ENCODE results near the gene PLEKHO2.
"Not testable (repeated sequence)": the region's sequence is repeated elsewhere in the genome, so short reads cannot be mapped to it uniquely, and the experiment has no call there.

PLEKHO2 gene, protein sequence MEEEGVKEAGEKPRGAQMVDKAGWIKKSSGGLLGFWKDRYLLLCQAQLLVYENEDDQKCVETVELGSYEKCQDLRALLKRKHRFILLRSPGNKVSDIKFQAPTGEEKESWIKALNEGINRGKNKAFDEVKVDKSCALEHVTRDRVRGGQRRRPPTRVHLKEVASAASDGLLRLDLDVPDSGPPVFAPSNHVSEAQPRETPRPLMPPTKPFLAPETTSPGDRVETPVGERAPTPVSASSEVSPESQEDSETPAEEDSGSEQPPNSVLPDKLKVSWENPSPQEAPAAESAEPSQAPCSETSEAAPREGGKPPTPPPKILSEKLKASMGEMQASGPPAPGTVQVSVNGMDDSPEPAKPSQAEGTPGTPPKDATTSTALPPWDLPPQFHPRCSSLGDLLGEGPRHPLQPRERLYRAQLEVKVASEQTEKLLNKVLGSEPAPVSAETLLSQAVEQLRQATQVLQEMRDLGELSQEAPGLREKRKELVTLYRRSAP

DNA sequence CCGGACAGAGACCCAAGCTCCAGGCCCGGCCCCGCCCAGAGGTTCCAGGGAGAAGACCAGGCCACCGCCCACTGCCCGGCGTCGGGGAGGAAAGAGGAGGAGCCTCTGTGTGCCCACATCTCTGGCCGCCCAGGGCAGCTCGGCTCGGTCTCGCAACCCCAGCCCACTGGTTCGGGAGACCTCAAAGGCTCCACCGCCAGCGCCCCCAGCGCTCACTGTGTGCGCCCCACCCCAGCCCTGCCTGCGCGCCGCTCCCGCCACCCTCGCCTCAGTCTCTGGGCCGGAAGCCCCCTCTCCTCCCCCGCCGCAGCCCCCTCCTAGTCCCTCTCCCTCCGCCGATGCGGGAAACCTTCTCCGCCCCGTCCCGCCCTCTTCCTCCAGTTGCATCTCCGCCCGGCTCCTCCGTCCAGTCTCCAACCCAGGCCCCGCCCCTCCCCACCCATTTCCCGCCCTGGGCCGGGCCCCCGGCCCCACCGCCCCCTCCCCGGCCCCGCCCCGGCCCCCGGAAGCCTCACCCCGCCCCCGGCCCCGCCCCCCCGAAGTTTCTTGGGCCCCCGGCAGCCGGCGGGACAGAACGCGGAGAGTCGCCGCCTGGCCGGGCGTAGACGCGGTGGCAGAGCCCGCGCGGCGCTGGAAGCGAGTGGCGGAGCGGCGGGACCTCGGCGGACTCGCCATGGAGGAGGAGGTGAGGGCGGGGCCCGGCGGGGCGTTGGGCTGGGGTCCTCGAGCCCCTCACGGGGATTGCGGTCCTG lies at the start of gene PLEKHO2:
Gene PLEKHO2, plus strand, starts transcription at position 572 of the 752 bp plus-strand sequence. Its CDS starts 102 bp downstream, at position 674.
- peak; percentile 89 to 92 for DNase-seq

DNA sequence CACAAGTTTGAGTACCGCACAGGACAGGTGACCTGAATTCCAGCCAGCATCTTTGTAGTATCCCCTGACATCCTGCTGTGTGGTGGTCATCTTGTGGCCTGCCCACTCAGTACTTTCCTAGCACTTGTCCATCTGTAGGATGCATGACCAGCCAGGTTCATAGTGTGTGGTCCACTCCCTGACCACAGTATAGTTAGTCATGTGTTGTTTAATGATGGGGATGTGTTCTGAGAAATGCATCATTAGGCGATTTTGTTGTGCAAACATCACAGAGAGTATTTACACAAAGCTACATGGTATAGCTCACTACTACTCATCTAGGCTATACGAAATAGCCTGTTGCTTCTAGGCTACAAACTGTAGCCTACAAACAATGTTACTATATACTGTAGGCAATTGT lies 49.4 kb upstream of the PLEKHO2 start:
- no peak for DNase-seq

DNA sequence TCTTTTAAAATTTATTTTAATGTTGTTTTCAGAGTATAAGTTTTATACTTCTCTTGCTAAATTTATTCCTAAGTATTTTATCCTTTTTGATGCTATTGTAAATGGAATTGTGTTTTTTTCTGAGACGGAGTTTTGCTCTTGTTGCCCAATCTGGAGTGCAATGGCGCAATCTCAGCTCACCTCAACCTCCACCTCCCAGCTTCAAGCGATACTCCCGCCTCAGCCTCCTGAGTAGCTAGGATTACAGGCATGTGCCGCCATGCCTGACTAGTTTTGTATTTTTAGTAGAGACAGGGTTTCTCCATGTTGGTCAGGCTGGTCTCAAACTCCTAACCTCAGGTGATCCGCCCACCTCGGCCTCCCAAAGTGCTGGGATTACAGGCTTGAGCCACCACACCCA lies 46.4 kb upstream of the PLEKHO2 start:
- DNase-seq, result not testable (repeated sequence)

DNA sequence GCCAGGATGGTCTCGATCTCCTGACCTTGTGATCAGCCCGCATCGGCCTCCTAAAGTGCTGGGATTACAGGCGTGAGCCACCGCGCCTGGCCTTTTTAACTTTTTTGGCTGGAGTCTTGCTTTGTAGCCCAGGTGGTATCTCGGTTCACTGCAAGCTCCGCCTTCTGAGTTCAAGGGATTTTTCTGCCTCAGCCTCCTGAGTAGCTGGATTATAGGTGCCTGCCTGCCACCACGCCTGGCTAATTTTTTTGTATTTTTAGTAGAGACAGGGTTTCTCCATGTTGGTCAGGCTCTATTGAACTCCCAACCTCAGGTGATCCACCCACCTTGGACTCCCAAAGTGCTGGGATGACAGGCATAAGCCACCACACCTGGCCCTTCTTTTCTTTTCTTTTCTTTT lies 45.8 kb upstream of the PLEKHO2 start:
- not testable (repeated sequence) for DNase-seq

DNA sequence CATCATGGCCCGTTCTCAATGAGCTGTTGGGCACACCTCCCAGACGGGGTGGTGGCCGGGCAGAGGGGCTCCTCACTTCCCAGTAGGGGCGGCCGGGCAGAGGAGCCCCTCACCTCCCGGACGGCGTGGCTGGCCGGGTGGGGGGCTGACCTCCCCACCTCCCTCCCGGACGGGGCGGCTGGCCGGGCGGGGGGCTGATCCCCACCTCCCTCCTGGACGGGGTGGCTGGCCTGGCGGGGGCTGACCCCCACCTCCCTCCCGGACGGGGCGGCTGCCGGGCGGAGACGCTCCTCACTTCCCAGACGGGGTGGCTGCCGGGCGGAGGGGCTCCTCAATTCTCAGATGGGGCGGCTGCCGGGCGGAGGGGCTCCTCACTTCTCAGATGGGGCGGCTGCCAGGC lies 42.8 kb upstream of the PLEKHO2 start:
- not testable (repeated sequence) for DNase-seq

DNA sequence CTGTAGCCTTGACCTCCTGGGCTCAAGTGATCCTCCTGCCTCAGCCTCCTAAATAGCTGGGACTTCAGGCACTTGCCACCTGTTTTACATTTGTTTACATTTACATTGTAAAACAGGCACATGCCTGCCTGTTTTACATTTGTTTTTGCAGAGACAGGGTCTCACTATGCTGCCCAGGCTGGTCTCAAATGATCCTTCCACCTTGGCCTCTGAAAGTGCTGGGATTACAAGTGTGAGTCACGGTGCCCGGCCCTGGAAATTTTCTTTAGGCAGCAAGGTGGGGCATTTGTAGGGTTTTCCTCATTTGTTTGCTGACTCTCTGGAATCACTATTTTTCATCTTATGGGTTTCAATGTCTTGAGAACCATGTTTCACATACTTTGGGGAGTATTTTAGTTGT lies 41.2 kb upstream of the PLEKHO2 start:
- DNase-seq, result no peak

DNA sequence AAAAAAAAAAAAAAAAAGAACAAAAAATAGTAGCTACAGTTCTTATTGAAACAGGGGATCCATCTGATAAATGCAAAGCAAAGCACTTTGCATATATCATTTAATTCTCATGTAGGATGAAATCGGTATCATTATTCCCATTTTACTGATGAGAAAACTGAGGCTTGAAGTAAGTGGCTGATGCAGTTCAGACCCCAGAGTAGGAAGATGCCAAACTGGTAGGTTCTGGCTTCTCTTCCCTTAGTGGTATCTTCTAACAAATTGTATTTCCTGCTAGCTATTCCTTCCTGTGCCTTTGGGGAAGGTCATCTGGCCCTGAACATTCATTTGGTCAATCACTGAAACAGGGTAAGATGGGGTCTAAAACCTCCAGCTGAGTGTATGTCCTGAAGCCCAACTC lies 38.2 kb upstream of the PLEKHO2 start:
- DNase-seq, result no peak

DNA sequence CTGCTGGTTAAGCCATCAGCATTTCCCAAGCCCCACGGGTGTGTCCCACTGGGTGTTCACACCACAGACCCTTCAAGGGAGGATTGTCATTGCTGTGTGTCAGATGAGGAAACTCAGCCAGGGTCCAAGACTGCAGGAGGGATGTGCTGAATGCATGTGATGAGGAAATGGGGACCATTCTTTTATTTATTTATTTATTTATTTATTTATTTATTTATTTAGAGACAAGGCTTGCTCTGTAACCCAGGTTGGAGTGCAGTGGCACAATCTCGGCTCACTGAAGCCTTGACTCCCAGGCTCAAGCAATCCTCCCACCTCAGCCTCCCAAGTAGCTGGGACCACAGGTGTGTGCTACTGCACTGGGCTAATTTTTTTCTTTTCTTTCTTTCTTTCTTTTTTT lies 37.1 kb upstream of the PLEKHO2 start:
- DNase-seq, result no peak

DNA sequence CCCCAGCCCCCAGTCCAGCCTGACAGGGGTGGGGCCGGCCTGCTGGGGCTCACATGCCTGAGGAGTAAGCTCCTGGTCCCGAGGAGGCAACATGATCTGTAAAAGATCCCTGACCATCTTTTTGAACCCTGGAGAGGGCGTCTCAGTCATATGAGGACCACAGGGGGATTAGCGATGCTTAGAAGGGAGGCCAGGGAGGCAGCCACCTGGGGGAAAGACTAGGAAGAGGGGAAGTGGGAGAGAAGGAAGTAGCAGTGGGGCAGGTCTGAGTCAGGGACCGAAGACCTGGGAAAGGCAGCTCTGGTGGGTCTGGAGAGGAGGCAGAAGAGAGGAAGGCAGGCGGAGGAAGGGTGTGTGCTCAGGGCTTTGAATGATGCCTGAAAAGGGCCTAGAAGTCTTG lies 35.2 kb upstream of the PLEKHO2 start:
- DNase-seq, result no peak

DNA sequence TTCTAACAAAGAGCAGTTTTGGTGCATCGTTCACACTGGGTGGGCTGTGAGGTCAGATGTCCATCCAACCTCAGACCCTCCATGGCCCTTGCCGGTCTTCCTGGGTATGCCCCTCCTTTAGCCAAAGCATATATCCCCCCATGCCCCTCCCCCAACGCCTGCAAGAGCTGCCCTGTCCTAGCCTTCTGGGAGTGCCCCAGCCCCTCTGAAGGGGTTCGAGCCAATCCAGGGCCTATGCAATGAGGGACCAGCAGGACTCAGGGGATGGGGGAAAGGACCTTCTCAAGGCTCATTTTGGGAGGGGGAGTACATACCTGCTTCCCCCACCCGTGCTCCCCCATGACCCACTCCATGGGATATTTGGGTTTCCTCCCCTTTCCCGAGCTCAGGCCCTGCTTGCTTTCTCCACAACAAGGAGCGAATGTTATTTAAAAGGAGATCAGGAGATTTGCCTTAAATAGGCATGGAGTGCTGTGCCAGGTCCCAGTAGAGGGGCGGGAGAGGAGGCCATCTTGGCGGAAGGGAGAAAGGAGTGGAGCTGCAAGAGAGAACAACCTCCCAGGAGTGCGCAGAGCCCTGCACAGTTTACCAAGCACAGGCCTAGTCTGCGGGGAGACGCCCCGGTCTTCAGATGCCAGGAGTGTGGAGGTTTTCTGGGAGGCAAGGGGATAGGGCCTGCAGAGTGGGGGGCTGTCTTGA lies 34.5 kb upstream of the PLEKHO2 start:
- DNase-seq, result no peak

DNA sequence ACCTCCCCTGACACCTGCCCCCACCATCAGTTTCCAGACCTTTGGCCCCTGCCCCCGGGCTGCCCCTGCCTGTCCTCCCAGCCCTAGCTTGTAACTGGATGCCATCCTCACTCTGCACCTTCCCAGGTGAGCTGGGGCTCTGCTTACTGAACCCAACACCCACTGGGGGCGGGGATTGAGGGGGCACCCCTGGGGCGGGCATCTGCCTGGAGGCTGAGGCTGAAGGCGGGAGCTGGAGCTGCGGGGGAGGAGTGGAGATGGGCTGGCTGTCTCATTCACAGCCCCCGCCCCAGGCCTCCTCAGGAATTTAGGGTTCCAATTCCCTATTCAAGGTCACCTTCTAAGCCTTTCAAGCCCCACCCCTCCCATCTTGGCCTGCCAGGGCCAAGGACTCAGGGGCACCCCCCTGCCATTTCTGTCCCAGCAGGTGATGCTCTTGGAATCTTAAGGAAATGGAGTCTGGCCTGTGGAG lies 33.9 kb upstream of the PLEKHO2 start:
- no peak for DNase-seq

DNA sequence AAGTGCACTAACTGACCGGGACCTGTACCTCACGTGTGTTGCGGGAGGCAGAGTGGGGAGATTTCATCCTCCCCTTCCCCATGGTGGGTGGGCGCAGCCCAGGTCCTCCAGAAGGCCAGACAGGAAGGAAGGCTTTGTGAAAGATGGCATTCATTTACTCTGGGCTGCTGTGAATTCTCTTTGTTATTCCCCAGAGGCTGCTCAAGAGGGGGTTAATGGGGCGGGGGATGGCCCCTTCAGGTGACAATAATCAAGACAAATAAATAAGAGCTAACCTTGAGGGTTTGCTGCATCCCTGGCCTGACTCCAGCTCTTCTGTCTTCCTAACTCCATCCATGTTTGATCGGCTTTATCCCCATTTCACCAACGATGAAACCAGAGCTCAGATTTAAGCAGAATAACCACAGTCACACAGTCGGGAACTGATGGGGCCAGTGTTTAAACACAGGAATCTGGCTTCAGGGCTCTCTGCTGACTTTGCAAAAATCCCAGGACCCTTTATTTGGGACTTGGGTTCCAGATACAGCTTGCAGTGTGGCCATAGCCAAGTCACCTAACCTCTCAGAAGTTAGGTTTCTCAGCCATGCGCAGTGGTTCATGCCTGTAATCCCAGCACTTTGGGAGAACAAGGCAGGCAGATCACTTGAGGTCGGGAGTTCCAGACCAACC lies 32.8 kb upstream of the PLEKHO2 start:
- no peak for DNase-seq

DNA sequence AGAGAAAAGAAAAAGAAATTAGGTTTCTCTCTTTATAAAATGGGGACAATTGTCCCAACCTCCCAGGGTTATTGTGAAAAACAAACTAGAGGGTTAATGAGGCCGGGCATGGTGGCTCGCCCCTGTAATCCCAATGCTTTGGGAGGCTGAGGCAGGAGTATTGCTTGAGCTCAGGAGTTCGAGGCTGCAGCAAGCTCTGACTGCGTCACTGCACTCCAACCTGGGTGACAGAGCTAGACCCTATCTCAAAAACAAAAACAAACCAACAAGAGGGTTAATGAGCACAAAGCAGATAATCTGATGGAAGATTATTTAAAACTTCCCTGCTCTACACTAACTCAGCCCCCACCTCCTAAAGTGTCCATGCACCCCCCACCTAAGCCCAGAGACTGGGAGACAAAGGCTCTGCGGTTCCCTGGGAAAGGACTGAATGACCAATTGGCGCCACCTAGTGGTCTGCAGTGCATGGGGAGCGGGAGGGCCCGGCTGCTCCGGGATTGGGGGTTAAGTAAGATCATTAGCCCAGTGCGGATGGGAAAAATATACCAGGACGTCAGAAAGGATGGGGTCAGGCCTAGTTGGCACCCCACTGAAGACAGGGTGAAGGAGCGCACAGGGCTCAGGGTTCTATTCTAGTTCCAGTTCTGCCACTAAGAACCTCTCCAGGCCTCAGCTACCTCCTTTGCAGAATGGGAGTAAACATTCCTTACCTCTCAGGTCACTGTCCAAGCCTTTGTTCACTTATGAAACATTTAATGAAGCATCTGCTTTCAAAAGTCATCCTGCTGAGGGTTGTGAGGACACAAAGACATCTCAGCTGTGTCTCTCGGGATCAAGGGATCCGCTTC lies 31.8 kb upstream of the PLEKHO2 start:
- DNase-seq, result peak; percentile 76 to 79

DNA sequence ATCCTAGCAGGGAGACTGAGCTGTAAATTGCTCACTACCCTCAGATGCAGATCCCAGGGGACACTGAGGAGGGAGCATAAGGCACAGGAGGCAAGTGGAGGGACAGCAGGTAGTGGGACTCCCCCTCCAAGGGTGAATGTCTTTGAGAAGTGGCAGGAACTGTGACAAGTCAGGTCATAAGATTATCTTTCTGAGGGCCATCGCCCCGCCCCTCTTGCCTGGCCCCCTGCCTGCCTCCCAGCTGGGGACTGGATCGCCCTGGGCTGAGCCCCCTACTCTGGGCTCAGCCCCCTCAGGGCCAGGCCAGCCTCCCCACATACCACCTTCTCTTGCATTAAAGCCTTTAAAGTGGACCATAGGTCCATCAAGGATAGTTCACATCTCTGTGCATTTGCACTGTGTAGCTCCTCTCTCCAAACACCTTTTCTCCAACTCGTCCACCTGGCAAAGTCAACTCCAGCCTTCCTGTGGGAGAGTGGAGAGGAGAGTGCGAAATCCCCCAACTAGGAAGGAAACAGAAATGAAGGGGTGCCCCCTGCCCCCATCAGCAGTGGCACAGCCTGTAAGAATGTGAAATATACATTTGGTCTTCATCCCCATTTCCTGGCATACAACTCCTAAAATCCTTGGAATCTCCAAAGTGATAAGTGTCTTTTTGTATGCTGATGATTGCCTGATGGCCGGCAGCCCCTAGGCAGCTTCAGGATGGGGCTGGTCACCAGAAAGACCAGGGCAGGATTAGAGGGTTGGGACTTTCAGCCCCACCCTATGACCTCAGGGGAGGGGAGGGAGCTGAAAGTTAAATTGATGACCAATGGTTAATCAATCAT lies 31.0 kb upstream of the PLEKHO2 start:
- no peak for DNase-seq

DNA sequence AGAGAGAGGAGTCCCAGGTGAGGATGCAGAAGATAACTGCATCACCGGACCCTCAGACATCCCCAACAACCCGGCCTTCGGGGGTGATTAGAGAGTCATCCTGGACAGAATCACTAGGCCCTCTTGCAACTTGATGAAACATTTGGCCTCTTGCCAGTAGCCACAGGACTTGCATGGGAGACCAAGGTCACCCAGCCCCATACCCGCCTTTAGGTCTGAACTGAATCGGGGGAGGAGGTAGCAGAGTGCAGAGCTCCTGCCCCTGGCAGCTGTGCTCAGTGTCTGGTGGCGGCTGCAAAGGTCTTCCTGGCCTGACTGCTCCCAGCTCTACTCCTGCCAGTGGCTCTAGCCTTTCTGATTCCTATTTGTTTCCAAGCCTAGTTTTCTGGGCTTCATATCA lies 28.6 kb upstream of the PLEKHO2 start:
- DNase-seq, result no peak

DNA sequence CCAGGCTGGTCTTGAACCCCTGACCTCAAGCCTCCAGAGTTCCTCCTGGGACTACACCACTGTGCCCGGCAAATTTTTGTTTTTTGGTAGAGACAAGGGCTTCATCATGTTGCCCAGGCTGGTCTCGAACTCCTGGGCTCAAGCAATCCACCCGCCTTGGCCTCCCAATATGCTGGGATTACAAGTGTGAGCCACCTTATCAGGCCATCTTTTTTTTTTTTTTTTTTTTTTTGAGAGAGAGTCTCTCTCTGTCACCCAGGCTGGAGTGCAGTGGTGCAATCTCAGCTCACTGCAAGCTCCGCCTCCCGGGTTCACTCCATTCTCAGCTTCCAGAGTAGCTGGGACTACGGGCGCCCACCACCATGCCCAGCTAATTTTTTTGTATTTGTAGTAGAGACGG lies 27.4 kb upstream of the PLEKHO2 start:
- not testable (repeated sequence) for DNase-seq

DNA sequence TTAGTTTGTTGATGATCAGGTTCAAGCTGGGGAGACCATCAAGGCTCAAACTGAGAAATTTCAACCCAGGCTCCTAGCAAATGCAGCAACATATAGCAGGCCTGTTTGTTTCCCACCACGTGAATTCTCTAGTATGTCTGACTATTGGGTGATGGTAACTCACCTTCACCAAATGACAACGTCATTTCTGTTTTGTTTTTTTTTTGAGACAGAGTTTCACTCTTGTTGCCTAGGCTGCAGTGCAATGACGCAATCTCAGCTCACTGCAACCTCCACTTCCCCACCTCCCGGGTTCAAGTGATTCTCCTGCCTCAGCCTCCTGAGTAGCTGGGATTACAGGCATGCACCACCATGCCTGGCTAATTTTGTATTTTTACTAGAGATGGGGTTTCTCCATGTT lies 26.8 kb upstream of the PLEKHO2 start:
- not testable (repeated sequence) for DNase-seq

DNA sequence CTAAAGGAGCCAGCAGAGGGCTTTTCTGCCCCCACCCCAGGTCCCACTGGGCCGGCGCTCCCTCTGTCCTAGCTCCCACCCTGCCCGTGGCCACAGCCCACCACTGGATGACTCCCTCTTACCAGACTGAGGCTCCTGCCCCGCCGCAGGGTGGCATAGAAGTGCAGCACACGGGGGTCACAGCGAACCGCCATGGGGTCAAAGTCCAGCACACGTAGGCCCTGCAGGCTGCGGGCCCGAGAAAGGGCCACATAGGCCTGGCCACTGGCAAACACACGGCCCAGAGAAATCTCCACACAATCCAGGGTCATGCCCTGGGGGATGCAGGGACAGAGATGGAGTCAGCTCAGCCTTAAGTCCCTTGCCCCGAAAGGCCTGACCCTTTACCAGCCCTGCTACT lies 25.3 kb upstream of the PLEKHO2 start:
- no peak for DNase-seq

DNA sequence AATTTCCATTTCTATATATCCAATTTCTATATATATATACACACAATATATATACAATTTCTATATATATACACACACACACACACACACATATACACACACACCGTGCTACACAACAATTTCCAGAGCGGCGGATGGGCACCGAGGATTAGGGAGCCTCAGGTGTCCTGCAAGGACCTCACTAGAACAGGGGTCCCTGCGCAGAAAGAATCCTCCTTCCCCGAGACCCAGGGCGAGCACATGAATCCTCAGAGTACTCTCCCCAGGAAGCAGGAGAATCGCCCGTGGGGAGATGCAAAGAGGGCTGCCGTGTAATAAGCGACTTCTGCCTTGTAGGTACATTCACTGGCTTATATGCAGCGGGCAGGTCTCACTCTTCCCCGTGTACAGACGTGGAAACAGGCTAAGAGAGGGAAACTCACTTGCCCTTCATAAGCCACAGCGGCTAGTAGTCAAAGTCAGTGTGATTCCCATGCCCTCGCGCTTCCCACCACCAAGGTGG lies 16.7 kb upstream of the PLEKHO2 start:
- DNase-seq, result no peak
